ENCODE results near the gene NHLH1.
"Not testable (repeated sequence)": the region's sequence is repeated elsewhere in the genome, so short reads cannot be mapped to it uniquely, and the experiment has no call there.

The NHLH1 gene

GRCh38 chr1:160376525-160377131 is 9.8 kb downstream of the NHLH1 start:
- no peak for DNase-seq (ENCODE audit: low read depth in 2 of 3, low spot score in 2 of 3)

GRCh38 chr1:160377585-160378206 is 10.8 kb downstream of the NHLH1 start:
- DNase-seq (ENCODE audit: low read depth in 2 of 3, low spot score in 2 of 3), result no peak

GRCh38 chr1:160384812-160385211 is 17.9 kb downstream of the NHLH1 start:
- DNase-seq (ENCODE audit: low read depth in 2 of 3, low spot score in 2 of 3), result not testable (repeated sequence)

GRCh38 chr1:160388406-160388805 is 21.5 kb downstream of the NHLH1 start:
- DNase-seq (ENCODE audit: low read depth in 2 of 3, low spot score in 2 of 3), result not testable (repeated sequence)

- DNase-seq (ENCODE audit: low read depth in 2 of 3, low spot score in 2 of 3), result no peak
Observed at GRCh38 chr1:160394673-160395072, 27.8 kb downstream of the NHLH1 start.

- no peak for DNase-seq (ENCODE audit: low read depth in 2 of 3, low spot score in 2 of 3)
Observed at GRCh38 chr1:160397651-160398050, 30.8 kb downstream of the NHLH1 start.

GRCh38 chr1:160398823-160399222 is 32.0 kb downstream of the NHLH1 start:
- no peak for DNase-seq (ENCODE audit: low read depth in 2 of 3, low spot score in 2 of 3)

GRCh38 chr1:160399544-160400222 is 32.8 kb downstream of the NHLH1 start:
- no peak for DNase-seq (ENCODE audit: low read depth in 2 of 3, low spot score in 2 of 3)

- peak in 2 of 3 experiments; percentile 30 to 40 for DNase-seq (ENCODE audit: low read depth in 2 of 3, low spot score in 2 of 3)
Observed at GRCh38 chr1:160400223-160400645, 33.4 kb downstream of the NHLH1 start, which contains the start of gene VANGL2. Gene VANGL2 (plus strand): TSS chr1:160400564. CDS start chr1:160415838, 15,274 bp downstream.

- no peak for DNase-seq (ENCODE audit: low read depth in 2 of 3, low spot score in 2 of 3)
Observed at GRCh38 chr1:160400646-160401486, 34.0 kb downstream of the NHLH1 start.

- no peak for DNase-seq (ENCODE audit: low read depth in 2 of 3, low spot score in 2 of 3)
Observed at GRCh38 chr1:160401487-160401805, 34.6 kb downstream of the NHLH1 start.

GRCh38 chr1:160402001-160402795 is 35.3 kb downstream of the NHLH1 start:
- DNase-seq (ENCODE audit: low read depth in 2 of 3, low spot score in 2 of 3), result no peak

- no peak for DNase-seq (ENCODE audit: low read depth in 2 of 3, low spot score in 2 of 3)
Observed at GRCh38 chr1:160403244-160403643, 36.4 kb downstream of the NHLH1 start.

- no peak for DNase-seq (ENCODE audit: low read depth in 2 of 3, low spot score in 2 of 3)
Observed at GRCh38 chr1:160404094-160404493, 37.2 kb downstream of the NHLH1 start.

- no peak for DNase-seq (ENCODE audit: low read depth in 2 of 3, low spot score in 2 of 3)
Observed at GRCh38 chr1:160405331-160405877, 38.5 kb downstream of the NHLH1 start.

- DNase-seq (ENCODE audit: low read depth in 2 of 3, low spot score in 2 of 3), result no peak
Observed at GRCh38 chr1:160406131-160406968, 39.5 kb downstream of the NHLH1 start.

- DNase-seq (ENCODE audit: low read depth in 2 of 3, low spot score in 2 of 3), result no peak
Observed at GRCh38 chr1:160407839-160408801, 41.2 kb downstream of the NHLH1 start.

GRCh38 chr1:160408864-160409263 is 42.0 kb downstream of the NHLH1 start:
- no peak for DNase-seq (ENCODE audit: low read depth in 2 of 3, low spot score in 2 of 3)

Data from activated CD8-positive, alpha-beta memory T cell treated with anti-CD3 and anti-CD28 coated beads for 48 hours (primary cell).